Panc1 (cell line): Measurements from ENCODE around the gene AGBL4. TPM values are rescaled to one million over a fixed set of nuclear protein-coding genes. Genes with fewer than 3 reads are reported as not detected.
A peak's percentile ranks its signal among the peaks of the same experiment; 100 is the strongest.

Experiments used
- ATAC-seq: fragments of 200-7000 bp; cut with Tn5 transposase; 2 replicates; pipeline ENCODE4 v1.9.1; 2020; ENCODE audit warnings: mild to moderate bottlenecking, moderate library complexity
- BruUV-seq: library from RNA; stranded (reverse); fragments of 400-500 nt; replicated peaks from 2 replicates; lab custom pipeline; 2021; lab: Mats Ljungman, UMichigan
- CTCF ChIA-PET: fragments of 300-600 bp; sonication (Branson Sonifier 250); formaldehyde crosslinking; loops from one replicate; lab custom pipeline; 2022; ENCODE audit warnings: antibody characterized with exemption; lab: Charles Lee
- POLR2A ChIA-PET: fragments of 300-600 bp; sonication (Branson Sonifier 250); formaldehyde crosslinking; loops from one replicate; lab custom pipeline; 2022; ENCODE audit warnings: antibody characterized with exemption; lab: Charles Lee
- DNase-seq: peaks from one replicate; pipeline ENCODE4 v3.0.0-alpha.2; 2010; ENCODE audit warnings: low read depth, low spot score
- H3K27ac ChIP-seq: 2 replicates; pipeline ENCODE4 v1.5.1; 2011; ENCODE audit warnings: mild to moderate bottlenecking, low read length, inconsistent platforms
- H3K27me3 ChIP-seq: fragments of 200-500 bp; sonication (Bioruptor generic); 2 replicates; pipeline ENCODE4 v1.6.0; 2014; ENCODE audit warnings: low read length, inconsistent platforms; ENCODE audit not compliant: control insufficient read depth, insufficient read depth
- H3K36me3 ChIP-seq: fragments of 200-500 bp; sonication (Bioruptor generic); 2 replicates; pipeline ENCODE4 v1.5.1; 2014; ENCODE audit warnings: inconsistent platforms, mild to moderate bottlenecking, low read length, moderate library complexity; ENCODE audit not compliant: control insufficient read depth, insufficient read depth
- H3K4me1 ChIP-seq: 2 replicates; pipeline ENCODE4 v1.5.1; 2011; ENCODE audit warnings: inconsistent platforms, mild to moderate bottlenecking, low read length, moderate library complexity; ENCODE audit not compliant: control insufficient read depth, insufficient read depth
- H3K4me3 ChIP-seq, 2 experiments: 2 replicates each; pipeline ENCODE4 v1.5.1; 2011 to 2012; ENCODE audit warnings: low read depth in 2 of 2, low read length in 2 of 2, mild to moderate bottlenecking in 2 of 2, inconsistent platforms in 1 of 2, moderate library complexity in 1 of 2
- H3K9me3 ChIP-seq: fragments of 200-500 bp; sonication (Bioruptor generic); 2 replicates; pipeline ENCODE4 v1.5.1; 2014; ENCODE audit warnings: low read depth, mild to moderate bottlenecking, inconsistent platforms, low read length, moderate library complexity; ENCODE audit not compliant: control insufficient read depth, insufficient read depth
- CTCF ChIP-seq: fragments of 450-650 bp; IDR thresholded peaks from 2 replicates; pipeline ENCODE4 v1.5.1; 2017; ENCODE audit warnings: mild to moderate bottlenecking
- POLR2AphosphoS5 ChIP-seq: IDR thresholded peaks from 2 replicates; pipeline ENCODE4 v1.6.1; 2012; ENCODE audit warnings: mild to moderate bottlenecking, low read depth, low read length, moderate library complexity
- REST ChIP-seq, 2 experiments: IDR thresholded peaks; 2 replicates each; pipeline ENCODE4 v1.6.1; 2011 to 2012; ENCODE audit warnings: low read depth in 2 of 2, control low read depth in 1 of 2, low read length in 1 of 2, mild to moderate bottlenecking in 1 of 2, moderate library complexity in 1 of 2; ENCODE audit not compliant: insufficient read depth in 1 of 2
- SIN3A ChIP-seq: IDR thresholded peaks from 2 replicates; pipeline ENCODE4 v1.6.1; 2012; ENCODE audit warnings: low read depth, mild to moderate bottlenecking, low read length, moderate library complexity, borderline replicate concordance; ENCODE audit not compliant: insufficient read depth
- TCF7L2 ChIP-seq: IDR thresholded peaks from 2 replicates; pipeline ENCODE4 v1.6.1; 2011; ENCODE audit warnings: mild to moderate bottlenecking, low read depth, low read length, inconsistent platforms
- in situ Hi-C: cut with HindIII; loops from 2 replicates; pipeline ENCODE4 v1.10.0; 2016; ENCODE audit warnings: low sequenced_read_pairs, low pct_unique_long_range_greater_than_20kb
- intact Hi-C: fragments of 100-400 bp; cut with micrococcal nuclease; formaldehyde crosslinking; loops from one replicate; pipeline ENCODE4 v1.10.0; 2022; ENCODE audit not compliant: unreplicated experiment
- total RNA-seq: library from RNA; stranded (reverse); gene quantifications from one replicate; pipeline ENCODE4 v1.2.1, GENCODE V29; 2021; ENCODE audit not compliant: unreplicated experiment

Gene AGBL4
- total RNA-seq, 1 experiment from 2014 or later, result not detected

GRCh38 chr1:49166031-49166430 is 857.7 kb downstream of the AGBL4 start:
- no peak for DNase-seq
- TF ChIP-seq POLR2AphosphoS5, result no peak
- TF ChIP-seq CTCF, result no peak
- no peak for TF ChIP-seq TCF7L2
- TF ChIP-seq REST (IDR thresholded peaks at IDR 0.05; ENCODE audit: insufficient read depth in 1 of 2, low read depth in 2 of 2, low read length in 1 of 2), result no peak
- no peak for TF ChIP-seq SIN3A
- intact Hi-C loops (no loop called here), in situ Hi-C loops (no loop called here)
- POLR2A ChIA-PET, result no interaction called here
- no peak for ATAC-seq
- H3K4me1 ChIP-seq, result no peaks in the 10 kb centered on the region
- no peak overlapping the region for H3K27ac ChIP-seq
- no peaks in the 10 kb centered on the region for H3K27me3 ChIP-seq
- H3K9me3 ChIP-seq, result 0 out of 2 replicates have a peak, but pooled peaks cover 4% of the 10 kb centered on the region
- BruUV-seq, result no TSS peak
- H3K4me3 ChIP-seq, result no peak overlapping the region
- H3K36me3 ChIP-seq, result no peaks in the 10 kb centered on the region
- CTCF ChIA-PET, result no interaction called here

- Histone ChIP-seq H3K27ac (no peak overlapping the region), H3K9me3 (0 out of 2 replicates have a peak, but pooled peaks cover 4% of the 10 kb centered on the region), H3K4me3 (no peak overlapping the region), H3K36me3 (no peaks in the 10 kb centered on the region), H3K4me1 (no peaks in the 10 kb centered on the region), H3K27me3 (no peaks in the 10 kb centered on the region)
- TF ChIP-seq SIN3A (no peak), TCF7L2 (no peak), POLR2AphosphoS5 (no peak), CTCF (no peak), REST (IDR thresholded peaks at IDR 0.05; ENCODE audit: insufficient read depth in 1 of 2, low read depth in 2 of 2, low read length in 1 of 2) (no peak)
- ATAC-seq (no peak), DNase-seq (peak; percentile 4)
- in situ Hi-C loops (no loop called here), intact Hi-C loops (no loop called here)
- ChIA-PET POLR2A (no interaction called here), CTCF (no interaction called here)
- no TSS peak for BruUV-seq
Observed at GRCh38 chr1:49163031-49163430, 860.7 kb downstream of the AGBL4 start.
